NCI-H1092 treated with DMSO at 0.1 percent for 48 hours (cell line): ENCODE data around the gene SLC35F3.

Experiments
- DNase-seq: peaks from one replicate; lab custom pipeline; 2025; lab: John Stamatoyannopoulos, UW

SLC35F3 gene

DNA sequence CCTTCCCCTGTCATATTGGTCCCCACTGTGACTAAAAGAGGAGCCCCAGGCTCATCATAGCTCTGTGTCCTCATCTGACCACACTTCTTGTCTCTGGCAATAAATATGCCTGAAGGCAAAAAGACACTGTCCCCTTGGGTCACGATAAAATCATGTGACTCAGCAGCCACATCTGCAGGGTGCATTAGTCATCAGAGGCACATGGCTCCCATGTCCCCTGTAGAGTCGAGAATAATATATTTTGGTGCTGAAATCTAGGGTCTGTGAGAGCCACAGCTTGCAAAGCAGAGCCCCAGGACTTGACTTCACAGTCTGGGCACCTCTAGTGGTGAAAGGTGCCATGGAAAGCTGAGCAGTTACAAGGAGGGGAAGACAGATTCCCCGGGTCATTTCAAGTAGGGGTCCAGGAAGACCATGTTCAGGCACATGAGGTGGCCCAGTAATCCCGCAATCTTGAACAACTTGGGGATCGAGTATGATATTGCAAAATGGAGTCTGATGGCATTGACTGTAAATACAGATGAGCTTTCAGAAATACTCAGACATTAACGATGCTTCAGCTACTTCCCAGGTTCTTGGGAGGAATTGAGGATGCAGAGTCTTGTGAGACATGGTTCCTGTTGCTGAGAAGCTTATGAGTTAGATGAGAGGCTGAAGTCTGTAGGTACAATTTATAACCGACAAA is 68.6 kb downstream of the SLC35F3 start:
- DNase-seq: no peak

DNA sequence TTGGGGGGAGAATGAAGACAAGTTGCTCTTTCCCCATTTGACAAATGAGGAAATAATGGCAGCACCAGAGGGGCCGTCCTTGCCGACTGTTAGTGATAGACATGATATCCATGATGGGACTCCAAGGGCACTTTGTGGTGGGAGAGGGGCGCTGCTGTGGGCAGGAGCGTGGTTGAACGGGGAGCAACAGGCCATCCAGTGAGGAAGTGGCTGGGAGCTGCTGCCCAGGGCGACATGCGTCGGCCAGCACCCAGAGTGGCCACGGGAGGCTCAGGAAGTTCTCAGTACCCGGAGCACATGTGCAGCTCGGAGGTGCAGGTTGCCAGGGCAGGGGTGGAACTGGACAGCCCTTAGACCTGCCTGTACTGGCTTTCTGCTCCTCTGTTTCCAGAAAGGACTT is 71.0 kb downstream of the SLC35F3 start:
- DNase-seq: no peak

DNA sequence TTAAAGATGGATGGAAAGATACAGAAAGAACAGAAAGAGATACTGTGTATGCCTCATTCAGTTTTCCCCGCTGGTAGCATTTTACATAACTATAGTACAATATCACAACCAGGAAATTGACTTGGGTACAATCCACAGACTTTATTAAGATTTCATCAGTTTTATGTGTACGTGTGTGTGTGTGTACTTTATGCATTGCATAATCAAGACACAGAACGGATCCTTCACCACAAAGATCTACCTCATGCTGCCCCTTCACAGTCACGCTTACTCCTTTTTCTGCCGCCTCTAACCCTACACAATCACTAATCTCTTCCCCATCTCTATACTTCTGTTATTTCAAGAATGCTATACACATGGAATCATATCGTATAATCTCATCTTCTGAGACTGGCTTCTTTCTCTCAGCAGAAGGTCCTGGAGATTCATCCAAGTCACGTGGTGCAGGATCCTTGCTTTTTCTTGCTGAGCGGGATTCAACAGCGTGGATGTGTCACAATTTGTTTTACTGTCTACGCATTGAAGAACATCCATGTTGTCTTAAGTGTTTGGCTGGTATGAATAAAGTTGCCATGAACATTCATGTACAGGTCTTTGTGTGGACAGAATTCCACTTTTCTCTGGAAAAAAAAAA is 76.7 kb downstream of the SLC35F3 start:
- no peak for DNase-seq

DNA sequence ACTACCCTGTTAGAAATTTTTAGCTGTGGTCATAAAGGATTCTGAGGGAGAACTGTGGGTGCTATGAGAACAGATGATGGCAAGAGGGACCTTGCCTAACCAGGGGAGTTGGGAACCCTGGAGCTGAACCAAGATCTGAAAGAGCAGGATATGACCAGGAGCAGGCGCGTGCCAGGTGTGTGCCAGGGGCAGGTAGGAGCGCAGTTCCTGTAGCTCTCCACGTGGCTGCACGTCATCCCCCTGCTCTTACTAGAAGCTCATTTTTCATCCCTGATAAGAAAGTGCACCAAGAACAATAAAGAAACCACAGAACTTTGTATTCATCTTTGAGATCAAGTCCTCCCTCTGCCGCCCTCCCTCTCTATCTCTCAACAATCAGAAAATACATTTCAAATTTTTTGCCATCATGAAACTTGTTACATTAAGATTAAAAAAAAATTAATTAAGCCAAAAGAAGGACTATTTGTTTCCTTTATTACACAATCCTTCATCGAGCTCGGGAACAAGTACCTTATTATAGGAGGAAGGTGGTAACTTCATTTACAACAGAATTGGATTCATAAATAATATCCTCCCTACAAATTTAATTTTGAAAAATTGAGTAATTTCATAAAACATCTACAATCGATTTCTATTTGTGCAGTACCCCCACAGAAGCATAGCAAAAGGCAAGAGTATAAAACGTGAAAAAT is 78.5 kb downstream of the SLC35F3 start:
- no peak for DNase-seq

DNA sequence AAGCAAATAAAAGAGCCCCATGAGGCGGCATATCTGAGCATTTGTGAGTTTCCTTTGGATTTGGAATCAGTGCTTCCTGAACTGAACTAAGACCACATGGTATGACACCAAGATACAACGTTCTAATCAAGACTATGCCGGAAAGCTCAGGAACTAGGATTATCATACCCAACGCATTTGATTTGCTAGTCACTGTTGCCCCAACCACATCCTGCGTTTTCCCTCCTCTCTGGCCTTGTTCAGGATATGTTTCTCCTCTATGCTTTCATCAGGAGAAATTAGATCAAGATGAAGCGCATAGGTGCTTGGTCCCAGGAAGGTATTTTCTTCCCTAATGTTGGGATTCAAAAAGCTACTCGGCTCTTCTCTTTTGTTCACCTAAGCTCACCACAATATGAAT is 79.3 kb downstream of the SLC35F3 start:
- DNase-seq: no peak

DNA sequence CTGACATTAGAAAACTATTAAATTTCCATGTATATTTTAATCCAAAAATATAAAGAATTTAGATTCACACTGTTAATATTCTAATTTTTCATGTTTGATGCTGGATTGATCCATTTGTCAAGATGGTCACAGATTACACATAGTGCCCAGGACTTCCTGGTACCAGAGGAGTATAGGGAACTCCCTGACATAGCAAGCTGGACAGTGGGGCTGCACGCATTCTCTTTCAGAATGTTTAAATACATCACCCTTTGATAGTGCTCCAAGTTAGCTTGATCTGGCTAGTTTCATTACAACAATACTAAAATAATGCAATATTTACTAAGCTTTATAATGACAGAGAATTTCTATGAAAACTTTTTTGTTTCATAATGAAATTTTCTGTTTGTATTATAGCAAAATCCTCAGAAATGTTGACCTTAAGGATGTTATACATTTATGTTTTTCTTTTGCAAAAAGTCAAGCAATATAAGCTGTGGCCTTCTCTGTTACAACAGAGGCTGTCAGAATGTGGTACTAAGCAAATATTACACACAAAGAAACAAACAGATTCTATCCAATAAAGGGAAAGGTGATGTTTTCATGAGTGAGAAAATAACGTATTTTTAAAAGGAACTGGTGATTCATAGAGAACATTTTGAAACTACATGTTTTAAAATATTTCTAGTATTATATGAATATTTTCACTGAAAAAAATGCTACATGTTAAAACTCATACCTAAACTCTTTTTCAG is 84.7 kb downstream of the SLC35F3 start:
- DNase-seq: no peak

DNA sequence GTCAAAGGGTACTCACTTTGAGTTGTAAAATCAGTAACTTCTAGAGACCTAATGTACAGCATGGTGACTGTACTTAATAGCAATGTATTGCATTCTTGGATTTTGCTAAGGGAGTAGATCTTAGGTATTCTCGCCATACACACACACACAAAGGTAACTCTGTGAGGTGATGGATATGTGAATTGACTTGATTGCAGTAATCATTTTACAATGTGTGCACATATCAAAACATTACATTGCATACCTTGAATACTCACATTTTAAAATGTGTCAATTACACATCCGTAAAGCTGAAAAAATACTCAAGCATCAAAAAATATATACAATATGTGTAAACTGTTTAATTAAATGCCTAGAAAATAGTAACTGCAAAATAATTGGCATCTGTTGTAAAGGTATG is 86.0 kb downstream of the SLC35F3 start:
- no peak for DNase-seq

DNA sequence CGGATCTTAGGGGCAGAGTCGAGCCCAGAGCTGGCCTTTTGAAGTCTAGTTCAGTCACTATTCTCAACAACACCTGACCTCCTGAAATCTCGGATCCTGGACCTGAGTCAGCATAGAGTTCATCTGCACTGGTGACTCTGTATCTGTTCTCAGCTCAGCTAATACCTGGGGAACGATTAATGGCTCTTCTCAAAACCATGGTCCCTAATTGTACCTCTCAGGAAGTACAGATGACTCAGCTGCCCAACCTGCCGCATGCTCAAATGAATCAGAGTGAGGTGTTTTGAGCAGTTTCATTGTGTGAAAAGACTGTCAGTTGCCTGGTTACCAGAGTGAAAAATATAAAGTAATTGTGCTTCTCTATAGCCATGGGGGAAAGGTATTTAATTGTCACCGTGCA is 89.2 kb downstream of the SLC35F3 start:
- no peak for DNase-seq

DNA sequence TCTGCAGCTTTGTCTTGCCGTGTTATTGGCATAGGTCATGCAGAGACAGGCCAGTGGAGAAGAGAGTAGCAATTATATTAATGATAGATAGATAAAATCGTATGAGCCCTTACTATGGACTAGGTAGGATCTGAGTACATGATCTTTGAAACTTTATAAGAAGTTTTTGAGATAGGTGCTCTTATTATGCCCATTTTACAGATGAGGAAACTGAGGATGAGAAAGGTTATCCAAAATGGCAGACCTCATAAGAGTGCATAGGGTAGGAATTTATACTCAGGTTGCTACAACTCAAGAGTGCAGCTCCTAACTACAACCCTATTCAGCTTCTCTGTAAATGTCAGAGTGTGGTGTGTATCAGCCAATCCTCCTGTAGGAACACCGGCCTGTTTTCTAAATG is 89.6 kb downstream of the SLC35F3 start:
- no peak for DNase-seq

DNA sequence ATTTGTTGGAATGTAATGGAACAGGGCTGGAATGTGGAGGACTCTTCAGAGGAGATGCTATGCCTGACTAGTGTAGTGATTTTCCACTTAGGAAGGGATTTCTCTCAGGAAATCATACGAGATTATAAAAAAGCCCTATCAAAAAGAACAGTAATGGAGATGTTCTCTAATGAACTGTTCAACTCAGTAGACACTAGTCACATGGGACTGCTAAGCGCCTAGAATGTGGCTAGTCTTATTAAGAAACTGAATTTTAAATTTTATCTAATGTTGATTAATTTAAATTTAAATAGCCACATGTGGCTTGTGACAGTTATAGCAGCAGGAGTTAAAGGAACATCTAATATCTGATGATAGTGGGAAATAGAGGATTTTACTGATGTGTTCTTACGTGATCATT is 94.0 kb downstream of the SLC35F3 start:
- no peak for DNase-seq

DNA sequence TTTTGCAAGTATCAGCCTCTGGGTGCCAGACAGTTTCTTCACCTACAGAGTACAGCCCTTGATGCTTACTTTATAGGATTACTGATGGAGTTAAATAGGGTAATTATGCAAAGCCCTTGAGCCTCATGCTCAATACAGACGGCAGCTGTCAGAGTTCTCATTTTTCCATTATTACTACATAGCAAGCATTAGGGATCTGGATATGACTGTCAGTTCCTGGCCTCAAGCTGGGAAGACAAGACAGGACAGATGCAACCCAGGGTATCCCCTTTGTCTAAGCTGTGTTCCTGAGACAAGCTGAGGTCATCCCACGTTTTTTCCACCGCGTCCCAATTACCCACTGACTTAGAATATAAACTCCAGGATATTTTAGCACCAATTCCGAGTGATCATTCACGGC is 94.4 kb downstream of the SLC35F3 start:
- peak; percentile 47 for DNase-seq

DNA sequence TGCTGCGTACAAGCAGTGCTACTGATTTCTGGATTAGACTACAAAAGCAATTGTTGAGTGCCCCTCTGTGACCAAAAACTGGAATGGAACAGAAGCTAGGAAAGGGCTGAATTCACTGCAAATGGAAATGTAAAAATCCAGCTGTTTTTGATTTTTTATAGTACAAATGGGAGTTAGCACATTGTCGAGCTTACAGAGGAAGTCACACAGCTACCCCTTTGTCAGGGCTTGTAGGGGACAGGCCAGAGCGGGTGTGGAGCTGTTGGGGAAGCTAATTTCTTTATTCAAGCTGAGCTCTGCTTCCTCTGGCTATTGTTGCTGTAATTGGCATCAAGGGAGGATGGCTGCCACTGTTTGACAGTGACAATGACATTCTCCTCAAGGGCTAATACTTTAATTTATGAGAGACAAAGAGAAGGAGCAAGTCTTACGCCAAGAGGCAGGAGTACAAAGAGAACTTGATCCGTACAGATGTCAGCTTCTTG is 96.1 kb downstream of the SLC35F3 start:
- no peak for DNase-seq

DNA sequence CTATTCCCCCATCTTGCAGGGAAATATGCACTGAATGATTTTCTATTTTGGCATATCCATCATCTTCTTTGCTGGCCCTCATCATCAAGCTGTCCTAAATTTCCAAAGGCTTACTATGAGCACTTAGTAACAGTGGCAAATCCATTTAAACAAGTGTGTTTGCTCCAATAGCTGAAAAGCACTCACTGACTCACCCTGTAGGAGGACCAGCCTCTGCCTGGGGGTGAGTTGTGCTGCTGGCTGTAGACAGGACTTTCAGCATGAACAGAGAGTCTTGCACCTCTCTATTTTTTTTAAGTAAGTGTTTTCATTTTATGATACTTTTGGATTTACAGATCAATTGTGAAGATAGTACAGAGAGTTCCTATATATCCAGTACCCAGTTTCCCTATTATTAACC is 97.3 kb downstream of the SLC35F3 start:
- no peak for DNase-seq

DNA sequence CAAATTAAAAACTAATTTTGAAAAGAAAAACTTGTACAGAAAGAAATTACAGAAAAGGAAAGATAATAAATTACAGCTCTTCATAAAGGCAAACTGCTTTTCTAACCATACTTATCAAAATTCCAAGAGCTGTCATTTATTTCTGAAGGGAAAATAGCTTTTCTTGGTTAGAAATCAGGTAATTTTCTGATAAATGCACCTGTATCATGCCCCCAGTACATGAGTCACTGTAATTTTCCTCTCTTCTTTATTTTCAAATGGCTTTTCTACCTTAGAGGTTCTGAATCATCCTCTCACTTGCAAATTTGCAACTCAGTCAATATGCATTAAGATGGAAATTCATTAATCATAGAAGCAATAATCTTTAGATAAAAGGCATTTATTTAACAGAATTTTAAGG is 100.1 kb downstream of the SLC35F3 start:
- DNase-seq: no peak

DNA sequence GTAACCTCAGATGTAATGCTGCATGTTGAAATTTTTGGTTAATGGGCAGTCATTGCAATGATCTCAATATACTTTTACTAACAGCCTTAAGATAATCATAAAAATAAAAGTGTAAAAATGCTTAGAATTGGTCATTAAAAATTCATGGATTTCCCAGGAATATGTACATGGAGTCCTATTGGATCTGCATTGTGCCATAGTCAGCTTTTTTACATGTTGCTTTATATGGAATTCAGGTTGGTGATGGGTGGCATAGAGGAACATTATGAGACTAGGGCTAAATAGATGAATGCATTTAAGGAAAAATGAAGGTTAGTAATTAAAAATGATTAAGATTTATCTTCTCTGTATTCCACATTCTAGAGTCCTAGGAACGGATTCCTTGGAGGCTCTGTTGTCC is 103.2 kb downstream of the SLC35F3 start:
- no peak for DNase-seq

DNA sequence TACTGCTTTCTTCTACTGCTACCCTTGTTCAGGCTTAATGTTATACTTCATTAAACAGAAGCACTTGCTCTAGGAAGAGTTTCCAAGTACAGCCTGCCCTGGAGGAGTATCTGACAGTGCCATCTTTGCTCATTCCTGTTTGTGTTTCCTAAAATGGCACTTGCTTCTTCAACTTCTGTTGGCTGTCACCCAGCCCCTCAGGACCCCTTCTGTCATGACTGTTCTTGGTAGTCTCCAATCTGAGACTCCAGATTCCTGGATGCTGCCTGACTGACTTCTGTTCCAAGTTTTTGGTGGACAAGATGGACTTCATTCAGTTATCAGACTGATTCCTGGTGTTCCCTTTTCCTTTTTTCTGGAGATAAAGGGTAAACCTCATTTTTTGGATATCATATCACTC is 104.1 kb downstream of the SLC35F3 start:
- no peak for DNase-seq

DNA sequence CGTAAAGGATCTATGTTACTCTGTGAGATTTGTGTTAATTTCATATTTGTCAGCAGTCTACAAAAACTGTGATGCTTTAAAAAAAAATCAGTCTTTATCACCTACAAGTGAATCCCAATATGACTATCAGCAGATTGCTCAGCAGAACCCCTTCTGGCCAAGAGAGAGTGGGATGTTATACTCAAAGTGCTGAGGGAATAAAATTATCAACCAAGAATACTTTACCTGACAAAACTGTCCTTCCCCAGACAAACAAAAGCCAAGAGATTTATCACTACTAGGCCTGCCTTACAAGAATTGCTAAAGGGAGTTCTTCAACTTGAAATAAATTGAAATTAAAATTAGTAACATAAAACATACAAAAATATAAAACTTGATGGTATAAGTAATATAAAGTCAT is 105.2 kb downstream of the SLC35F3 start:
- DNase-seq: no peak

DNA sequence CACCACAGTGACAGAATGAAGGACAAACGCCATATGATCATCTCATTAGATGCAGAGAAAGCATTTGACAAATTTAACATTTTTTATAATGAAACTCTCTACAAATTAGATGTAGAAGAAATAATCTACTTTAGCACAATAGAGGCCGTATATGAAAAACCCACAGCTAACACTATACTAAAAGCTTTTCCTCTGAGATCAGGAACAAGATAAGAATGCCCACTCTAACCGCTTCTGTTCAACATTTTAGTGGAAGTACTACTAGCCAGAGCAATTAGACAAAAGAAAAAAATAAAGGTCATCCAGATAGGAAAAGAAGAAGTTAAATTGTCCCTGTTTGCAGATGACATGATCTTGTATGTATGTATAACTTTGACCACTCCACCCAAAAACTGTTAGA is 109.7 kb downstream of the SLC35F3 start:
- DNase-seq: no peak

DNA sequence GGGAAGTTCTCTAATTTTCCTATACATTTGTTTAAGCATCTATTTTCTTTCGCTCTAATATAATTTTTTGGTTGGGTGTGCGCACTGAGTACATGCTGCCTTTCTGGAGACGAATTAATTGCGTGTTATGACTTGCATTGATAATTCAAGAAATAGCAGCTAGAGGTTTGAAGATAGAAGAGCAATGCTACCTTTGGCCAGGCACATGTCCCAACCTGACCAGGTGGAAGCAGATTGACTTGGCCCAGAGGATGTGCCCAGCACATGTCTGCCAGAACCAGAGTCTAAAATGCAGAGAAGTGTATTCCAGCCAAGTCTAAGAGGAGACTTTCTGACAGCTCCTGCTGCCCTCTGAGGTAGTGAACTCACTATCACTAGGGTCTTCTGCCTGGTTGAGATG is 114.3 kb downstream of the SLC35F3 start:
- DNase-seq: no peak

DNA sequence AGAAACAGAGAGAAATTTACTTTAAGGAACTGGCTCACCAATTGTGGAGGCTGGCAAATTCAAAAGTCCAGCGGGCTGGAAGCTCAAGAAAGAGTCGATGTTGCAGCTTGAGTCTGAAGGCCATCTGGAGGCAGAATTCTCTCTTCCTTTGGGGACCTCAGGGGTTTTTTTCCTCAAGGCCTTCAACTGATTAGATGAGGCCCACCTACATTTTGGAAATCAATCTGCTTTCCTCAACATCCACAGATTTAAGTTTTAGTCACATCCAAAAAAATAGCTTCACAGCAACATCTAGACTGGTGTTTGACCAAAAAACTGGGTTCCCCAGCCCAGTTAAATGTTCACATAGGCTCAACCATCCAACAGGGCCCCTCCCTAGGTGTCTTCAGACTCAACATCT is 114.9 kb downstream of the SLC35F3 start:
- DNase-seq: no peak

DNA sequence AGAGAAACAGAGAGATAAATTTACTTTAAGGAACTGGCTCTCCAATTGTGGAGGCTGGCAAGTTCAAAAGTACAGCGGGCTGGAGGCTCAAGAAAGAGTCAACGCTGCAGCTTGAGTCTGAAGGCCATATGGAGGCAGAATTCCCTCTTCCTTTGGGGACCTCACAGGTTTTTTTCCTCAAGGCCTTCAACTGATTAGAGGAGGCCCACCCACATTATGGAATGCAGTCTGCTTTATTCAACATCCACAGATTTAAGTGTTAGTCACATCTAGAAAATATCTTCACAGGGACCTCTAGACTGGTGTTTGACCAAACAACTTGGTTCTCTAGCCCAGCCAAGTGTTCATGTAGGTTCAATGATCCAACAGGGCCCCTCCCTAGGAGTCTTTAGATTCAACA is 117.8 kb downstream of the SLC35F3 start:
- no peak for DNase-seq

DNA sequence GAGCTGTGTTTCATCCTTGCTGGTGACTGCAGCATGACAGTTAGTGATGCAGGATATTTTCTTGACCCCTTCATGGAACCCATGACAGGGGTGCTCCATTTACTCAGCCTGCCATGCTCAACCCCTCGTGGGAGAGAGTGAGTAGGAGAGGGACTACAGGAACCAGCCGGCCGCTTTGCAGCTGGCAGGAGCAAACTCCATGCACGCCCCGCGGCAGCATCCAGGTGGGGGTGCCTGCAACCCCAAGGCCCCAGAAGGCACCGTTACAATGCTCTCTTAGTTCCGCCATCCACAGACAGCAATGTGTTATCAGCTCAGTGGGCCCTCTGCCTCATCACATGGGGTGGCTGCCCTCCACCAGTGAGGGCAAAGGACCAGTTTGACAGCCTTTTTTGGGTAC is 135.1 kb downstream of the SLC35F3 start:
- DNase-seq: no peak
